GM21526 (cell line): Measurements from ENCODE around the gene DNAJB11.
"Not testable (repeated sequence)": the region's sequence is repeated elsewhere in the genome, so short reads cannot be mapped to it uniquely, and the experiment has no call there.

ENCODE experiments used
- ATAC-seq: cut with Tn5 transposase; IDR thresholded peaks from one replicate; pipeline ENCODE4 v1.9.1; 2021; ENCODE audit warnings: moderate library complexity; ENCODE audit not compliant: unreplicated experiment, low FRiP score

DNAJB11 gene

DNA sequence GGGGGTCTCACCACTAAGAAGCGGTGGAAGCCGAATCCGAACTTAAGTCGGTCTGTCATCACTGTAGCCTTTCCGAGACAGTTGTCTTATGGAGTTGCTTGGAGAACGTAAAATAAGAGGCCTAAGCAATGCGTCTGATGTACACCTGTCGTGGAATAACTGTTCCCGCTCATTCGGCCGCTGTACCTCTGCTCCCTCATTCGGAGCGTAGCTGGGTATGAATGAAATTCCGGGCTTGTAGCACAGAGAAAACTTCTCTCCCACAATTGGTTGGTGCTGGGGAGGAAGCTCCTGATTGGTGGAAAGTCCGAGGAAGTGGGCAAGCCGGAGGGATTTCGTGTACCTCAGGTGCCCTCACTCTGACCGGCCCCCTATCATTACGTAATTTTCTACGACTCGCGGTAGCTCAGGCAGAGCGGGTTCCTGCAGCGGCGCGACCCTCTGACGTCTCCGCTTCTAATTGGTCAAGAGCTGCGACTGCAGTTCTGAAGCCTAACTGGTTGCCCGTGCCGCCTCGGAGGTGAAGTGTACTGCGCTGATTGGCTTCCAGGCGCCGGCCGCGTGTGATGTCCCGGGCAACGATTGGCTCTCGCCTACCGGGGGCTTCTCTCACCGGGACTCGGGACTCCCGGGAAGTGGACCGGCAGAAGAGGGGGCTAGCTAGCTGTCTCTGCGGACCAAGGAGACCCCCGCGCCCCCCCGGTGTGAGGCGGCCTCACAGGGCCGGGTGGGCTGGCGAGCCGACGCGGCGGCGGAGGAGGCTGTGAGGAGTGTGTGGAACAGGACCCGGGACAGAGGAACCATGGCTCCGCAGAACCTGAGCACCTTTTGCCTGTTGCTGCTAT lies at the start of gene DNAJB11:
Gene DNAJB11 (plus strand): TSS at position 625 of the 845 bp plus-strand sequence. CDS start 178 bp downstream, at position 803.
- peak; percentile 85 for ATAC-seq

DNA sequence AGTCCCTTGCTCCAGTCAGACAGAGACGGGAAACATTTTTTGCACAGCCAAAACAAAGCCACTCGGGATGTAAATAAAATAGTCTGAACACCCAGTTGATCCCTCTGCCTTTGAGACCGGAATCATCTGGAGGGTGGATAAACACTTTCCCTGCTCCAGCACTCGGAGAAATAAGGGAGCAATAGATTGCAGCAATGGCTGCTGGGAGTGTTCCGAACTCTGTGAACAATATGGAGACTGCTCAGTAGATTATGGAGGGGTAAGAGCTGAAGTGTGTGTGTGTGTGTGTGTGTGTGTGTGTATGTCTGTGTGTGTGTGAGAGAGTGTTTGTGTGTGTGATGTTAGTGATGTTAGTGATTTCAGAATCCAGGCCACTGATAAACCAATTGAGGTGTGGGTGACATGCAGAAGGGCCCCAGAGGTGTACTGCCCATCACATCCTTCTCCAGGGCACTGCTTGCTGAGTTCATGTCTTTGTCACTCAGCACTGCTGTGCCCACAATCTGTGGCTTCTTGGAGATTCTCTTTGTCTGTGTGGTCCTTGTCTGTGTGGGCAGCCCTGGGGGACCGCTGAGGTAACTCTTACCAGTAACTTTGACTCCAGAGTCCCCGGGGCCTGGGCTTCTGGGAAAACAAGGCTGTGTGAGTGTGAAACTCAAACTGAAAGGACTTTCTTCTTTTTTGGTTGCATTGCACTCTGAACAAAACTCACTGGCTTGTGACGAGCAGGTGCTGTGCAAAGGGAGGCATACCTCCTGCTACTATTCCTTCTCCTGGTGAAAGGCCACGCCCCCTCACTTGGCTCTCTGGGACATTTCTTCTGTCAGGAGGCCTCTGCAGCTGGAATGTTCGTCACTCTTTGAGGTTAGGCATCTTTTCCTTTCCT lies 49.3 kb upstream of the DNAJB11 start:
- peak; percentile 56 for ATAC-seq

DNA sequence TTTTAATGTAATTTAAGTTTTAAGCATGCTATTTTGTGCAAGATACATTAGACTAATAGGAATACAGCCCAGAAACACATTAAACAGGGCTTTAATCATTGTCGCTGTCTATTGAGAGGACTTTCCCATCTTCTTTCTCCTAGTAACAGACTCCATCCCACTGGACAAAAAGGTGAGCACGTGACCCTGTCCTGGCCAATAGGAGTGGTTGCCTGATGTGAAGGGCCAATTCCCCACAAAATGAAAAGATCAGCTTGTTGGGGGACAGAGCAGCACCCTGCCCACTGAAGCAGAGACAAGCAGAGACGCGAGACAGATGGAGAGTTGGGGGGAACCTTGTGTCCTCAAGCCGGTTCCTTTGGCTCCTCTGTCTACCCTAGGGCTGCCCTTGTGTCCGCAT lies 47.5 kb upstream of the DNAJB11 start:
- ATAC-seq: no peak

DNA sequence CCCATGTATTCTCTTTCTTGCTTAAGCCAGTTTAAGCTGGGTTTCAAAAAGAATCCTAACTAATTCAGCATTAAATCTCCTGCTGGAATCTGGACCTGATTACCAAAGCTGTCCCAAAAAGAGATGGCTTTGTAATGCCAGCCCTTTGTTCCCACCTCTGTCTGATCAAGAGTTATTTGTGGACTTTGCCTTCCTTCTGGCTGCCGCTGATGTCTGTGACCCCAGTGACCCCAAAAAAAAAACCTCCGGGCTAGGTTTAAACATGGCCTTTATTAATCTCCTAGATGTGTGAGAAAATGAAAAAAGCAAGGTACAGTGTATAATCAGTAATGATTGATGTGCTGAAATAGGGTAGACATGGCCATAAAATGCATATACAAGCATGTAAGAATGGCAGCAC lies 47.1 kb upstream of the DNAJB11 start:
- ATAC-seq: no peak

DNA sequence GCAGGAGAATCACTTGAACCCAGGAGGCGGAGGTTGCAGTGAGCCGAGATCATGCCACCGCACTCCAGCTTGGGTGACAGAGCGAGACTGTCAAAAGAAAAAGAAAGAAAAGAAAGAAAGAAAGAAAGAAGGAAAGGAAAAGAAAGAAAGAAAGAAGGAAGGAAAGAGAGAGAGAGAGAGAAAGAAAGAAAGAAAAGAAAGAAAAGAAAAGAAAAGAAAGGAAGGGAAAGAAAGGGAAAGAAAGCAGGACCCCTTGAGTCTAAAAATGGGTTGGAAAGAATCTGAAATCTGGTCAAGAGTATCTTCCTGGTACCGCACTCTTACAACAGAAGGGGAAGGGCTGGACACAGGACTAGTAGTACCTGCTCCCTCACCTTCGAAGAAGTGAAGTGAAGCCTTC lies 45.9 kb upstream of the DNAJB11 start:
- ATAC-seq: no peak

DNA sequence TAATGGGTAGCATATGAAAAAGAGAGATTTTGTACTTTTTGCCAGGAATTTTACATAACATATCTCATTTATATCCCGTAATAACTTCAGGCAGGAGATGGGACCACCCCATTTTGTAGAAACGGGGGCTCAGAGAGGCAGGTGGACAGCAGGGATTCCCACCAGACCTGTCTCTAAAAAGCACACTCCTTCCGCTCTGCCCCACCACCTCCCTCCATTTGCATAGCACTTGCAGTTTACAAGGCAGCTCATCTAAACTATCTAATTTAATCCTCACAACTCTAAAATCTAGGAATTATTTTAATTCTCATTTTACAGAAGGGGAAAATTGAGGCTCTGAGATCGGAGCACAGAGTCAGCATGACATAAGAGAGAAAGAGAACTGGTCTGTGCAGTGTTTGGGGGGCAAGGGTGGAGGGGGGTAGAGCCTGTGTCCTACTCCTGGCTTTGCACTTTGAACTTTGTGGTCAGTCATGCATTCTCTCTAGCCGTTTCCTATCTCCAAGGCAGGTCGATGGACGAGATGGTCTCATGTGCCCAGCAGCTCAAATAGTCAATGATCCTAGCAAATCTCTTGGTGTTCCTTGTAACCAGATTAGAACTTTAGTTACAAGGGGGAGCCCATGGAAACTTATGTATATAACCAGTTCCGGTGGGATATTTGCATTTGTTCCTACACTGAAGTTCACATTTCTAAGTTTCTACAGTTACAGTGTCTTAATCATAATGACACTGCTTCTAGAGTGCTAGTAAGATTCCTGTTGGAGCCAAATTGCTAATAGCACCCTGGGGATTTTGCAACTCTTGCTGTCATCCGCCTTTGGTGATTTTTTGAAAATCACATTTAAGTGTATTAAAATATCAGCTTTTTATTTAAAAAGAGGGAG lies 44.9 kb upstream of the DNAJB11 start:
- no peak for ATAC-seq

DNA sequence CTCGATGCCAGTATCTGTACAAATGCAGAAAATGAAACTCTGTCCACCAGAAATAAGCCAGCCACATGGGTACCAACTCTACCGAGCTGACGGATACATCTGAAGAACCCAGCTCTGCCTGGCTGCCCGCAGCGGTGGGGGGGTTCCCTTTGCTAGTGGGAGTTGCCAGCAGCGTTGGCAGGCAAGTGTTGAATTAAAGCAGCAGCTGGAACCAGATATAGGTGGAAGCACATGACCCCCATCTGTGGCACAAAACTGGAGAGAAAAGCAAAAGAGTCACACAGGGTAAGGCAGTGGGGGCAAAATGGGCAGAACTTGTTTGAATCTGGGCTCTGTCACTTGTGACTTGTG lies 44.3 kb upstream of the DNAJB11 start:
- ATAC-seq: no peak

DNA sequence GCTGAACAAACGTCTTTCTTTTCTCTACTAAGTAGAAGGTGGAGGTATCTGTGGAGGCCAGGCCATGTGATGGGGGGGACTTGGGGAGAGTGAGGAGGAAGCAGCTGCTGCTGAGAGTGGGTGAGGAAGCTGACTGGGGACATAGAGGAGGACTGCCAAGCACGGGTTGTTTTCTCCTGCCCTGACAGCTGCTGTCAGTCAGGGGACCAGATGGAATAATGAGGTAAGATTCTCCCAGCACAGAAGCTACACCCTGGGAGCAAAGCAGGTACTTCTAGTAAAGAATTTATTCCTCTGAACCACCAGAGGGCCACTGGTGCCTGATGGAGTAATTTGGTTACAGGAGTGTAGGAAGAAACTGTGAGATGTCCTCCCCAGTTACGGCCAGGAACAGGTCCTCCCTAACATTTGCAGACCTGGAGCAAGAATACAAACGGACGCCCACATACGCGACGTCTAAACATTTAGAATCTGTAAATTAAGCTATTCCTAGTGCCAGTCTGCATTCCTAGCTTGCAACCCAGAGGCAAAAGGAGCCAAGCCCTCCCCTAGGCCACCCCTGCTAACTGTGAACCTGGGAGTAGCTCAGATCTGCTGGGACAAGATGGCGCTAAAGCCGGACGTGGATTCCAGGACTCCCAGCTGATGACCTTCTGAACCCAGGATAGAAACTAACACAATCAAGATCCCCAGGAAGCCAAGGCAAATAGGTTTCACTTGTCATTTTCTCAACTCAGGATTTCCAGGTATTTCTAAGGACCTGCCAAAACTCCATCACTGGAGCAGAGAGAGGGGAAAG lies 41.1 kb upstream of the DNAJB11 start:
- ATAC-seq: no peak

DNA sequence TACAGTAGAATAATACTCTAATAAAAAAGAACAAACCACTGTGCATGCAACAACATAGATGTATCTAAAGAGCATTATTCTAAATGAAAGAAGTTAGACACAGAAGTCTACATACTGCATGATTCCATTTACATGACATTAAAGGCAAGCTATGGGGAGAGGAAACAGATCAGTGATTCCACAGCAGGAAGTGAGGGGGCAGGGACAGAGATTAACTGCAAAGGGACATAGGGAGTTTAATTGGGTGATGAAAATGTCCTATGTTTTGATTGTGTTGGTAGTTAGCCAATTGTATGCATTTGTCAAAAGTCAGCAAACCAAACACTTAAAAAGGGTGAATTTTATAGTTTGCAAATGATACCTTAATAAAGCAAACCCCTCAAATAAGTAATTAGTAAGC lies 40.1 kb upstream of the DNAJB11 start:
- ATAC-seq: no peak

DNA sequence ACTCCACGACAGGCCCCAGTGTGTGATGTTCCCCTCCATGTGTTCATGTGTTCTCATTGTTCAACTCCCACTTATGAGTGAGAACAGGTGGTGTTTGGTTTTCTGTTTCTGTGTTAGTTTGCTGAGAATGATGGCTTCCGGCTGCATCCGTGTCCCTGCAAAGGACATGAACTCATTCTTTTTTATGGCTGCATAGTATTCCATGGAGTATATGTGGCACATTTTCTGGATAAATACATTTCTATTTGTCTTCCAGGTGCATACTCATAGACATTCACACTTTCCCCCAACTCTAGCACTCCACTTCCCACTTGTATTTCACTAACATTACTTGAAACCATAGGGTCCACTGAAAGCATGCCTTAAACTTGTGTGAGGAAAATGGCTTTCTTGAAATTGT lies 38.8 kb upstream of the DNAJB11 start:
- not testable (repeated sequence) for ATAC-seq

DNA sequence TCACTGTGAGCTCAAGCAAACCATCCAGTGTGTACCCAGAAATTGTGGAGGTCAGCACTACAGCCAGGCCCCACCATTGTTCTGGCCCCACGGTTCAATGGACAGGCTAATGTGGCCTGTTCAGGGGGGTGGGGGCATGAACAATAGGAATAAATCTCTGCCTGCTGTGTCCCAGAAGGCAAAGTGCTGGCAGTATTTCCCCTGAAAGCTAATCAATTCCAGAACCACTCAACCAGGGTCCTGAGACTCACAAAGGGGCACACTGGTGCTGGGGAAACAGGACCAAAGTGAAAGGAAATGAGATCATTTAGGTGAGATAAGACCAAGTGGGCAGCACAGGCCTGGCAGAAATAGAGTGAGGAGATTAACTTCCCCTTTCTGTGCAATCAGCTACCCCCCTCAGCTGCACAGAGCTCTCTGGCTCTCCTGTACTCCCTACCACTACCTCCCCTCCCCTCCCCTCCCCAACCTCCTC lies 37.9 kb upstream of the DNAJB11 start:
- ATAC-seq: peak; percentile 46

DNA sequence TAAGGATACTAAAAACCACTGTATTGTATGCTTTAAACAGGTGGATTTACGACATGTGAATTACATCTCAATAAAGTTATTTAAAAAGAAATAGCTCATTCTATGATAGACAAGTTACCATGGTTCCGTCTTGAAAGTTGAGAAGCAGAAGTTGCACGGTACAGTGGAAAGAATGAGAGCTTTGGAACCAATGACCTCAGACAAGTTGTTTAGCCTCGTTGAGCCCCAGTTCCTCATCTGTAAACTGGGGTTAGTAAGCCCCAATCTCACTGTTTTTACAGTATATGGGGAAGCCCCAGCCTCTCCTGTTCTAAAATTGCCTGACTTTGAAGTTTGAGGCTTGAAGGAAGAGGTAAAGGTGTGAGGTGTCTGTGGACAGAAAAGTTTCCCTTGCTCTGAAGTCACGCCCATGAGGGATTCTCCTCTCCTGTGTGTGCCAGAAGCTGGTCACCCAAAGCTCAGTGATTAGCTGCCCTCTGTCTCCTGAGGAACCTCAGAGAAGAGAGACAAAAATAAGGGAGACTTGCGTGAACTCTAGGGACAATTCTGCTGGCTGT lies 36.3 kb upstream of the DNAJB11 start:
- peak; percentile 74 for ATAC-seq

DNA sequence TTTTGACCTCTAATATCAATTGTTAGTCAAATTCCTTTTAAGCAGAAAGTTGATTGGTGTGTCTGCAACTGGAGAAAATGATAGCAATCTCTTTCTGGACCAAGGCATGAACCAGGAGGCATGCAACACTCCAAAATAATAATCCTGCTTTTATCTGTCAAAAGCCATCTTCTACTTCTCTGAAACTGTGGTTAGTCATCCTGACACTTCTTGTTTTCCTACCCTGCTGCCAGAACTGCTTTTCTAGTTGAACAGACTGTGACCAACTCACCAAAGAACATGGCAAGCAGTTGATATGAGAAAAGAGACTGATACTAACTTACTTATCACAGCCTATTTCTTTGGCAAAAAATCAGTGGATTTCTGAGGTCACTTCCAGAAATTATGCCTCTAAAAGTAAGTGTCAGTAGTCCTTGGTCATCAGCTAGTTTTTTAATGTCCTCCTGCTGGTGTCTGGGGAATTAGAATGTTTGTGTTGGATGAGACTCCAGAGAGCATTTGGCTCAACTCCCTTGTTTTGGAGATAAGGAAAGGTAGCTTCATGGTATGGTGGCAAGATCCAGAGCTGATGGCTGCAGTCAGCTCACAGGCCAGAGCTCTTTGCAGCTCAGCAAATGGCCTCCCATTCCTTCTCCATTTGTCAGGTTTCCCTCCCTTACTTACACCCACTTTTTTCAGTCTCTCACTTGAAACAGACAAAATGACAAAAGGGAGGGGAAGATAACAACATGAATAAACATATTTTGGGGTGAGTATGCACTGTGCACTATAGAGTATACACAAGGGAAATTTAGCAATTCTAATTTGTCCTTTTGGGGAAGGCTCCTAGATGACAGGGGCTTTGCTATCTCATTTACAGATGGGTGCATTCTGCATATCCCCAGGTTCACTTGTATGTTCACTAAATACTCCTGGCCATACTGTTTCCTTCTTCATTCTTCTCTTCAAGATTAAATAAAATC lies 33.4 kb upstream of the DNAJB11 start:
- ATAC-seq: no peak

DNA sequence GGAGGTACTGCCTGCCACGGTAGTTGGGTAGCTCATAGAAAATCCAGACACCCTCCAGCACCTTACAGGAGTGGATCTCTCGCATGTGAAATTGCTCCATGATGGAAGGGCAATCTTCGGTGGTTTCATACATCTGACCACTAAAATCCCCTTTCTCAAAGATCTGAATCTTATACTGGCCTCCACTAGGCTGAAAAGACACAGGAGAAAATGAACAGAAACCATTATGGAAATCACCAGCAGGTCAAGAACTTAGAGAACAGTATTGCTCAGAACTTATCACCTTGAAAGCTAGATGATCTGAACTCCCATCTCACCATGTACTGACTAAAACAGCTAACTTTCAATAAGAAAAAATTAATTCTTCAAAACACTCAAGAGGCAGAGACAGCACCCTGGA lies 31.7 kb upstream of the DNAJB11 start:
- no peak for ATAC-seq

DNA sequence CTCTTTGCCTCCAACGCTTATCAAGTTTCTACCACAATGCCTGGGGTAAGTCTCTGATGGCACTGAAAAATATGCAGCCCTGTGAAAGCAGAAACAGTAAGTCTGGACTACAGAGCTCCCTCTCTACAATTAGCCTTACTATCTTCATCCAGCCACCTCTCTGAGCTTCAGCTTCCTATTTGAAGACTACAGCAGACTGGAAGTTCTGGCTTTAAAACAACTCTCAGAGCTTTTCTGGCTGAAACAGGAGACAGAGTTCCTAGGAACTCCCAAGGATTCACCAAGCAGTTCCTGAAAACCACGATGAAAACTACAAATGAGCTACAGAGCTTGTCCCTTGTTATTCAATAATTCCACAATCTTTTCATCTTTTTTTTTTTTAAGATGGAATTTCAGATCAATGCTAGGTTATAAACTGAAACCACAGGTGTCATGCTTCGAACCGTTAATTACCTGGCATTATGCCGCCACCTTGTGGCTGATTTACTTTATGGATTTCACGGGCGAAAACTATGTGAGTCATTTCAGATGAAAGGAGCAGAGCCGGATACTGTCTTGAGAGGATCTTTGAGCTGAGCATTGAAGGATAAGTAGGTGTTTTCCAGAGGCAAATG lies 30.2 kb upstream of the DNAJB11 start:
- peak; percentile 45 for ATAC-seq

DNA sequence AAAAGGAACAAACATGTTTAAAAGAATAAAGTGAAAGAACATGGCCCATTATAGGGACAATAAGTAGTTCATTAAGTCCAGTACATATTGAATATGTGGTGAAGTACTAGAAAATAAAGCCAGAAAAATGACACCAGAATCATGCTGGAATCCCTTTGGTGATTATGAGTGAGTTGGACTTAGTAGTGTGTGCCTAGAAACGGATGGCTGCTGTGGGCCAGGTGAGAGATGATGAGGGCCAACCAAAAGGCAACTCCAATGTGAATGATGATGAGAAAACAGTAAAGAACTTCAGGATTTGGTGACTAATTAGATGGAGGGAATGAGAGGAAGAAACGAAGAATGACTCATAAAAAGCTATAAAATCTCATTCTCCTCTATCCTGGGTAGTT lies 29.7 kb upstream of the DNAJB11 start:
- no peak for ATAC-seq

DNA sequence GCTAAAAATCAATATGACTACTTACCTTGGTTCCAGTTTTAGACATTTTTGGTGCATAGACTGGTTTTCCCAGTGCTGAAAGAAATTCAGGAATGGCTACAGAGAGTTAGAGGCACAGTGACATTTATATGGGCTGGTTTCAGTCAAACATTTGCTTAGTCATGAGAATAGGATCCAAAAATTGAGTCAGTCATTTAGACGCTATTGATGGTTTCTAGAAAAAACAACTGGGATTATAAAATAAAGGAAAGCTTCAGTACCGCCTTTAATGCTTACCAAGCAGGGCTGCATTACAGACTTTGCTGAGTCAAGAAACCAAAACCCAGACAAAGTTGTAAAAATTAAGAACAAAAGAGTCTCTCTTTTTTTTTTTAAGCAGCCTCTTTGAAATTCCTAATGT lies 26.2 kb upstream of the DNAJB11 start, which contains the start of gene CRYGS:
Gene CRYGS (minus strand): TSS at position 100 of the 400 bp plus-strand sequence. CDS start 54 bp downstream, at position 46.
- ATAC-seq: no peak

DNA sequence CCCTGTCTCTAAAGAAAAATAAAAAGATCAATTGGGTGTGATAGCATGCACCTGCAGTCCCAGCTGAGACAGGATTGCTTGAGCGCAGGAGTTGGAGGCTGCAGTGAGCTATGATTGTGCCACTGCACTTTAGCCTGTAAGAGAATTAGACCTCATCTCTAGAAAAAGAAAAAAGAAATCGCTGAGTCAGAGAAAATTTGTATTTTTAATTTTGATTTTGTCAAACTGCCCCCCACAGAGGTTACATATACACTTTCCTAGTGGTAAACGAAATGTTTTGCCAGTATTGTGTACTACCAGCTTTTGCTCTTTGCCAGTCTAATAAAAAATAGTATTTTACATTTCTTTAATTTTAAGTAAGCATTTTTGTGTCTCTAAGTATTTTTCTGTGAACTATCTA lies 21.0 kb upstream of the DNAJB11 start:
- no peak for ATAC-seq
